ENCODE data around the gene LBP. TPM values are rescaled to one million over a fixed set of nuclear protein-coding genes. Genes with fewer than 3 reads are reported as not detected.

The LBP gene
- total RNA-seq, 1 experiment from 2014 or later = 0.52 TPM

DNA sequence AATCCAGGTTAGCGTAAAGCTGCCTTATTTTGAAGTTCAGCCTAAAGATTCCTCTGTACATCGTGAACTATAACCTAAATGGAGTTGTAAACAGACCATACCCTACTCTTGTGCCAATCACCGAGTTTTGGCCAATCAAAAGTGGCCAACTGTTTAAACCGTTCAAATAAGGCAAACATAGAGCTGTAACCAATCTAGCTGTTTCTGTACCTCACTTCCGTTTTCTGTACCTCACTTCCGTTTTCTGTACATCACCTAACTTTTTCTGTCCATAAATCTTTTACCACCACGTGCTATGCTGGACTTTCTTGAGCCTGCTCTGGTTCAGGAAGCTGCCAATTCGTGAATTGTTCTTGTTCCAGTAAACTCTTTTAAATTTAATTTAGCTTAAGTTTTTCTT, 39.7 kb downstream of the LBP start:
- Histone ChIP-seq H2BK20ac (ENCODE audit: low read depth, low read length, poor library complexity, severe bottlenecking) (no peak overlapping the region), H3K4ac (ENCODE audit: low read depth, low read length) (no peak overlapping the region), H3K18ac (ENCODE audit: insufficient read length, low read depth, low read length) (no peak overlapping the region), H3K14ac (ENCODE audit: insufficient read depth, low read length) (no peak overlapping the region), H3K23ac (ENCODE audit: insufficient read length, low read depth, low read length) (no peak overlapping the region), H2BK15ac (ENCODE audit: low read depth, low read length) (no peak overlapping the region), H4K5ac (ENCODE audit: insufficient read length, low read depth, low read length) (no peak overlapping the region), H3K27ac (ENCODE audit: insufficient read length, low read depth, low read length) (no peak overlapping the region), H3K4me2 (ENCODE audit: insufficient read depth, insufficient read length, low read length) (no peak overlapping the region), H3K56ac (ENCODE audit: insufficient read length, low read depth, low read length) (no peak overlapping the region), H2BK5ac (ENCODE audit: insufficient read length, low read length) (no peak overlapping the region), H2BK120ac (ENCODE audit: low read depth, low read length, poor library complexity, severe bottlenecking) (no peak overlapping the region), H3K23me2 (ENCODE audit: insufficient read length, low read depth, low read length, poor library complexity, severe bottlenecking) (no peaks in the 10 kb centered on the region), H3T11ph (ENCODE audit: low read length) (no peak overlapping the region), H4K8ac (replicated peaks; ENCODE audit: insufficient read length, low read depth, low read length) (no peak overlapping the region), H2BK12ac (ENCODE audit: insufficient read length, low read depth, low read length) (no peak overlapping the region), H3K79me2 (ENCODE audit: insufficient read depth, low read length) (0 out of 2 replicates have a peak, but pooled peaks cover 2% of the 10 kb centered on the region), H3K9me3 (ENCODE audit: control insufficient read depth, low read depth, low read length) (no peaks in the 10 kb centered on the region), H4K20me1 (ENCODE audit: control insufficient read depth, insufficient read depth, insufficient read length) (no peaks in the 10 kb centered on the region), H3K9ac (ENCODE audit: extremely low read depth, insufficient read length, low read length) (no peak overlapping the region), H4K91ac (ENCODE audit: insufficient read length, low read depth, low read length) (no peak overlapping the region), H3K4me1 (ENCODE audit: insufficient read depth, low read length) (no peaks in the 10 kb centered on the region; the same call in 1 of the 2 replicates), H2AK5ac (ENCODE audit: insufficient read length, low read length) (no peak overlapping the region), H3K79me1 (ENCODE audit: insufficient read depth, low read depth, low read length, poor library complexity, severe bottlenecking) (no peaks in the 10 kb centered on the region), H2AFZ (ENCODE audit: low read length) (no peak overlapping the region), H3K27me3 (ENCODE audit: insufficient read depth, low read length) (no peaks in the 10 kb centered on the region)
- H3K36me3 Mint-ChIP-seq (ENCODE audit: insufficient read depth in 1 of 3, low read depth in 3 of 3) = no peaks in the 10 kb centered on the region
- DNase-seq = no peak
- peaks cover 0 to 7% of the 10 kb centered on the region in 2 experiments; a peak in 3 of 5 replicates for H3K9me3 Mint-ChIP-seq
- H3K4me3 Mint-ChIP-seq = no peak overlapping the region
- TF ChIP-seq, protein P1, sequence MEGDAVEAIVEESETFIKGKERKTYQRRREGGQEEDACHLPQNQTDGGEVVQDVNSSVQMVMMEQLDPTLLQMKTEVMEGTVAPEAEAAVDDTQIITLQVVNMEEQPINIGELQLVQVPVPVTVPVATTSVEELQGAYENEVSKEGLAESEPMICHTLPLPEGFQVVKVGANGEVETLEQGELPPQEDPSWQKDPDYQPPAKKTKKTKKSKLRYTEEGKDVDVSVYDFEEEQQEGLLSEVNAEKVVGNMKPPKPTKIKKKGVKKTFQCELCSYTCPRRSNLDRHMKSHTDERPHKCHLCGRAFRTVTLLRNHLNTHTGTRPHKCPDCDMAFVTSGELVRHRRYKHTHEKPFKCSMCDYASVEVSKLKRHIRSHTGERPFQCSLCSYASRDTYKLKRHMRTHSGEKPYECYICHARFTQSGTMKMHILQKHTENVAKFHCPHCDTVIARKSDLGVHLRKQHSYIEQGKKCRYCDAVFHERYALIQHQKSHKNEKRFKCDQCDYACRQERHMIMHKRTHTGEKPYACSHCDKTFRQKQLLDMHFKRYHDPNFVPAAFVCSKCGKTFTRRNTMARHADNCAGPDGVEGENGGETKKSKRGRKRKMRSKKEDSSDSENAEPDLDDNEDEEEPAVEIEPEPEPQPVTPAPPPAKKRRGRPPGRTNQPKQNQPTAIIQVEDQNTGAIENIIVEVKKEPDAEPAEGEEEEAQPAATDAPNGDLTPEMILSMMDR (conservative IDR thresholded peaks at IDR 0.05) = no peak
- H3K27me3 Mint-ChIP-seq (ENCODE audit: low read depth) = no peaks in the 10 kb centered on the region
- no CpG with 5 or more reads among the region's 8 CpGs for WGBS (ENCODE audit: extremely low coverage, insufficient read length, low lambda C conversion rate)
- H3K27ac Mint-ChIP-seq = no peak overlapping the region
- peaks cover 30 to 35% of the 10 kb centered on the region in 2 experiments for H3K4me1 Mint-ChIP-seq

All from H9 (cell line).